Renal pelvis (tissue), 4 donors: ENCODE results near the gene RNASET2. TPM values are rescaled to one million over a fixed set of nuclear protein-coding genes. Genes with fewer than 3 reads are reported as not detected.
"Not testable (repeated sequence)": the region's sequence is repeated elsewhere in the genome, so short reads cannot be mapped to it uniquely, and the experiment has no call there.

Experiments
- DNase-seq: peaks from one replicate; pipeline ENCODE4 v3.0.0-alpha.2; 2013
- polyA plus RNA-seq, 3 donors: library from polyadenylated mRNA; unstranded; fragments of 120-200 nt; gene quantifications; one replicate each; pipeline ENCODE4 v1.2.1, GENCODE V29; 2013; ENCODE audit not compliant: insufficient read length in 3 of 3

Gene RNASET2
- polyA plus RNA-seq, 3 donors = 58.5 to 73.1 (median 61.3) TPM

- DNase-seq = no peak
Measured at GRCh38 chr6:166905505-166906134, 50.7 kb downstream of the RNASET2 start.

DNA sequence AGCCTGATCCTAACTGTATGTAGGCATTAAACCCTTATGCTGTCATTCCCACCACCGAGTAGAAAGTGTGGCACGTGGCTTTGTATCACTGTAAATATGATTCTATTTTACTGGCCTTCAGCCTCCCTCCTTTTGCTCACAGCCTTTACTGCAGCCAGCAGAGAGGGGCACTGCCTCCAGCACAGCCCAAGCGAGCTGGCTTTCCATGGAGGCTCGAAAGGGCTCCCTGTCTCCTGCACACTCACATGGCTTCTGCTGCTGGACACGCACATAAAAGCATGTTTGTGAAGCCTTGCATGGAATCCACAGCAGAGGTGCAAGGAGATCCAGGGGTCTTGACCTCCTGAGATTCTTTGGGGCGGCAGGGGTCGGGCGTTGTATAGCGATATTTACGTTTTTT lies 51.3 kb downstream of the RNASET2 start:
- no peak for DNase-seq

GRCh38 chr6:166904101-166904746 lies 52.1 kb downstream of the RNASET2 start:
- no peak for DNase-seq

DNA sequence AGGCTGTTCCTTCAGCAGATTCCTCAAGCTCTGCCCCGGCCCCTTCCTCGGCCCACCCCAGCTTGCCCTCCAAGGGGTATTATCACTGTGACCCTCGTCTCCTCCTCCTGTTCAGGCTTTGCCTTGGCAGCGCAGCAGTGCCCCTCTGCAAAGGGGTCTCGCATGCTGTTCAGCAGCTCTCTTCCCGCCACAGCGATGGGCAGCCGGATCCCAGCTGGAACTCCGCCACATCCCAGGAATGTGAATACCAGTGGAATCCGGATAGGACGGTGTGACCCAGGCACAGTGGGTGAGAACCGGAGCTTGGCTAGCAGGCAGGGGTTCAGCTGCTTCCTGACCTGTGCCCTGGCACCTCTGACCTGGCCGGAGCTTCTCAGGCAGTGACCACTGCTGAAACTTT lies 52.9 kb downstream of the RNASET2 start:
- no peak for DNase-seq

- DNase-seq = no peak
Measured at GRCh38 chr6:166903027-166903426, 53.3 kb downstream of the RNASET2 start.

DNA sequence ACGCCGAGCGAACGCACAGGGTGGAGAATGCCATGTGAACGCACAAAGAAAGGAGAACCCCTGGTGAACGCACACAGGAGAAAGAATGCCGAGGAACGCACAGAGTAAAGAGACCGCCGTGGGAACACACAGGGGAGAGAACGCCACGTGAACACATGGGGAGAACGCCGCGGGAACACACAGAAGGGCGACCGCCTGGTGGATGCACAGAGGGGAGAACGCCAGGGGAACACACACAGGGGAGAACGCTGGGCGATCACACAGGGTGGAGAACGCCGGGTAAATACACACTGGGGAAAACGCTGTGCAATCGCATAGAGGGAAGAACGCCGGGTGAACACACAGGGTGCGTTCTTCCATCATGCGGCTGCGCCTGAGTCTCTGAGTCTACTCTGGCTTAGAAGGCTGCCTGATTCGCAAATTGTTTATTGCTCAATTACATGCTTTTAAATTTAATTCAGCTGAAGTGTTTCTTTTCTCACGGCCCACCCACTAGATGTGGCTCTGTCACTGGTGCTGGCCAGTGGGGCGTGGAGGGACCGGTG lies 54.1 kb downstream of the RNASET2 start:
- no peak for DNase-seq

DNA sequence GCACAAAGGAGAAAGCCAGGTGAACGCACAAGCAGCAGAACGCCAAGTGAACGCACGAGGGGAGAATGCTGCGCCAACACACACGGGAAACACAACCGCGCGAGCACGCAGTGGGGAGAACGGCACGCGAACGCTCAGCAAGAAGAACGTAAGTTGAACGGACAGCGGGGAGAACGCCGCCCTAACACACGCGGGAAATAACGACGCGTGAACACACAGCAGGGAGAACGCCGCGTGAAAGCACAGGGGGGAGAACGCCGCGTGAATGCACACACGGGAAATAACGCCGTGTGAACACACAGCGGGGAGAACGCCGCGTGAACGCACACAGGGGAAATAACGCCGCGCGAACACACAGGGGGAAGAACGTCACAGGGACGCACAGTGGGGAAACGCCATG lies 54.7 kb downstream of the RNASET2 start:
- DNase-seq = no peak

- DNase-seq = no peak
Measured at GRCh38 chr6:166900956-166901607, 55.3 kb downstream of the RNASET2 start.

GRCh38 chr6:166900130-166900708 lies 56.1 kb downstream of the RNASET2 start:
- no peak for DNase-seq

GRCh38 chr6:166898910-166899309 lies 57.4 kb downstream of the RNASET2 start:
- no peak for DNase-seq

DNA sequence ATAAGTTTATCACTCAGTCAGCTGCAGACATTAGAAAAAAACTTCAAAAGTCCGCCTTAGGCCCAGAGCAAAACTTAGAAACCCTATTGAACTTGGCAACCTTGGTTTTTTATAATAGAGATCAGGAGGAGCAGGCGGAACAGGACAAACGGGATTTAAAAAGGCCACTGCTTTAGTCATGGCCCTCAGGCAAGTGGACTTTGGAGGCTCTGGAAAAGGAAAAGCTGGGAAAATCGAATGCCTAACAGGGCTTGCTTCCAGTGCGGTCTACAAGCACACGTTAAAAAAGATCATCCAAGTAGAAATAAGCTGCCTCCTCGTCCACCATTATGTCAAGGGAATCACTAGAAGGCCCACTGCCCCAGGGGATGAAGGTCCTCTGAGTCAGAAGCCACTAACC lies 61.7 kb downstream of the RNASET2 start:
- DNase-seq = not testable (repeated sequence)

GRCh38 chr6:166892472-166892871 lies 63.9 kb downstream of the RNASET2 start:
- not testable (repeated sequence) for DNase-seq

DNA sequence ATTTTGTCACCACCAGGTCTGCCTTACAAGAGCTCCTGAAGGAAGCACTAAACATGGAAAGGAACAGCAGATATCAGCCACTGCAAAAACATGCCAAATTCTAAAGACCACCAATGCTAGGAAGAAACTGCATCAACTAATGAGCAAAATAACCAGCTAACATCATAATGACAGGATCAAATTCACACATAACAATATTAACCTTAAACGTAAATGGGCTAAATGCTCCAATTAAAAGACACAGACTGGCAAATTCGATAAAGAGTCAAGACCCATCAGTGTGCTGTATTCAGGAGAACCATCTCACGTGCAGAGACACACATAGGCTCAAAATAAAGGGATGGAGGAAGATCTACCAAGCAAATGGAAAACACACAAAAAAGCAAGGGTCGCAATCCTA lies 69.6 kb downstream of the RNASET2 start:
- DNase-seq = not testable (repeated sequence)

DNA sequence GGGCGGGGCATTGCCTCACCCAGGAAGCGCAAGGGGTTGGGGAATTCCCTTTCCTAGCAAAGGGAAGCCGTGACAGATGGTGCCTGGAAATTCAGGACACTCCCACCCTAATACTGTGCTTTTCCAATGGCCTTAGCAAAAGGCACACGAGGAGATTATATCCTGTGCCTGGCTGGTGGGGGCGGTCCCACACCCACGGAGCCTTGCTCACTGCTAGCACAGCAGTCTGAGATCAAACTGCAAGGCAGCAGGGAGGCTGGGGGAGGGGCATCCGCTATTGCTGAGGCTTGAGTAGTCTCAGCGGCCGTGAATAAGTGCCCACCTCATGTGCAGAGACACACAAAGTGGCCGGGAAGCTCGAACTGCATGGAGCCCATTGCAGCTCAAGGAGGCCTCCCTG lies 71.4 kb downstream of the RNASET2 start:
- DNase-seq = not testable (repeated sequence)

DNA sequence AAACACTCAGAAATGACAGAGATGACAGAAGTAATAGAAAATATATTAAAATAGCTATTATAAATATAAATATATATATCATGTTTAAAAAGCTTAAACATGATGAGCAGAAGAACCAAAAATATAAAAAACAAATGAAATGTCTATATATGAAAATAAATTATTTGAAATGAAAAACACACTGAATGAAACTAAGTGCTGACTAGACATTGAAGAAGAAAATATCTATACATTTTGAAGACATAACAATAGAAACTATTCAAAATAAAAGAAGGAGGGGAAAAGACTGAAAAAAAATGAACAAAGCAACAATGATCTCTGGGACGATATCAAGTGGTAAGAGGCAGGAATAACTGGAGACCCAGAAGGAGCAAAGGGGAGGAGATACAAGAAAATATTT lies 76.8 kb downstream of the RNASET2 start:
- no peak for DNase-seq

Other genes with a start within 250 kb of the RNASET2 start
- 10 to 100 TPM; 25.9 to 51.4 (median 48.6) TPM for gene CEP43, start 42.8 kb upstream of the RNASET2 start, polyA plus RNA-seq
- gene CCR6, start 166.5 kb upstream of the RNASET2 start, polyA plus RNA-seq = not detected
- gene GPR31, start 201.4 kb upstream of the RNASET2 start, polyA plus RNA-seq = under 1 TPM in 1 of 3 donors, not detected in 2; 0.10 TPM